Activated CD8-positive, alpha-beta memory T cell treated with anti-CD3 and anti-CD28 coated beads, Interleukin-2, amount 50 U/mL, for 4 hours (primary cell): ENCODE data around the gene ZMYM5.
"Not testable (repeated sequence)": the region's sequence is repeated elsewhere in the genome, so short reads cannot be mapped to it uniquely, and the experiment has no call there.

Source experiments
- DNase-seq: peaks from one replicate; pipeline ENCODE4 v3.0.0-alpha.2; 2020

Gene ZMYM5

GRCh38 chr13:19863323-19864023, at the start of gene ZMYM5:
Gene ZMYM5 (minus strand): TSS chr13:19863649. CDS start chr13:19852180, 11,469 bp downstream.
- peak; percentile 94 for DNase-seq

- no peak for DNase-seq
Measured at GRCh38 chr13:19910336-19911072, 47.1 kb upstream of the ZMYM5 start.

- DNase-seq, result no peak
Measured at GRCh38 chr13:19908350-19908986, 45.0 kb upstream of the ZMYM5 start.

GRCh38 chr13:19905487-19906195, 42.2 kb upstream of the ZMYM5 start:
- DNase-seq, result not testable (repeated sequence)

- DNase-seq, result no peak
Measured at GRCh38 chr13:19890030-19890429, 26.6 kb upstream of the ZMYM5 start.

- no peak for DNase-seq
Measured at GRCh38 chr13:19888799-19889198, 25.4 kb upstream of the ZMYM5 start.

GRCh38 chr13:19882231-19882630, 18.8 kb upstream of the ZMYM5 start:
- no peak for DNase-seq

- DNase-seq, result no peak
Measured at GRCh38 chr13:19881641-19882040, 18.2 kb upstream of the ZMYM5 start.

- peak; percentile 67 for DNase-seq
Measured at GRCh38 chr13:19864746-19865309, 1.4 kb upstream of the ZMYM5 start.

GRCh38 chr13:19864024-19864745, 736 bp upstream of the ZMYM5 start:
- DNase-seq, result peak; percentile 55

GRCh38 chr13:19862481-19863313, 752 bp downstream of the ZMYM5 start:
- peak; percentile 42 for DNase-seq

- DNase-seq, result no peak
Measured at GRCh38 chr13:19861762-19862161, 1.7 kb downstream of the ZMYM5 start.

GRCh38 chr13:19860884-19861655, 2.4 kb downstream of the ZMYM5 start:
- DNase-seq, result no peak

- not testable (repeated sequence) for DNase-seq
Measured at GRCh38 chr13:19857637-19858036, 5.8 kb downstream of the ZMYM5 start.

- no peak for DNase-seq
Measured at GRCh38 chr13:19852766-19853165, 10.7 kb downstream of the ZMYM5 start.

GRCh38 chr13:19845758-19846157, 17.7 kb downstream of the ZMYM5 start:
- no peak for DNase-seq

GRCh38 chr13:19838865-19839275, 24.6 kb downstream of the ZMYM5 start:
- no peak for DNase-seq

- DNase-seq, result no peak
Measured at GRCh38 chr13:19836472-19836871, 27.0 kb downstream of the ZMYM5 start.

- DNase-seq, result no peak
Measured at GRCh38 chr13:19834704-19835103, 28.7 kb downstream of the ZMYM5 start.

GRCh38 chr13:19822673-19823072, 40.8 kb downstream of the ZMYM5 start:
- no peak for DNase-seq
